ENCODE data around the gene PTDSS2. TPM values are rescaled to one million over a fixed set of nuclear protein-coding genes. Genes with fewer than 3 reads are reported as not detected.

Gene PTDSS2
- total and polyA plus RNA-seq, 2 of the 13 experiments (the other 11 are each of a cell fraction or from before 2014, with no cell fraction given), result 21.7 to 26.4 TPM

- TF ChIP-seq ZNF280D (CRISPR knock-in tag; IDR thresholded peaks at IDR 0.05) (no peak), U2AF2 (IDR thresholded peaks at IDR 0.05; ENCODE audit: low read depth, low read length) (no peak), MEF2D (CRISPR knock-in tag; IDR thresholded peaks at IDR 0.05) (no peak), XRCC5 (optimal IDR thresholded peaks at IDR 0.05; ENCODE audit: low read length) (peak; percentile 93), ZNF639 (CRISPR knock-in tag; conservative IDR thresholded peaks at IDR 0.05) (peak; percentile 64), TRIM24 (CRISPR knock-in tag; IDR thresholded peaks at IDR 0.05) (no peak), HOXA9 (CRISPR knock-in tag; IDR thresholded peaks at IDR 0.05; ENCODE audit: borderline replicate concordance) (no peak), NPAS2 (CRISPR knock-in tag; IDR thresholded peaks at IDR 0.05; ENCODE audit: borderline replicate concordance) (no peak), RCOR2 (CRISPR knock-in tag; IDR thresholded peaks at IDR 0.05) (no peak), ZZZ3 (CRISPR knock-in tag; IDR thresholded peaks at IDR 0.05; ENCODE audit: borderline replicate concordance) (no peak), ZNF337 (CRISPR knock-in tag; IDR thresholded peaks at IDR 0.05; ENCODE audit: borderline replicate concordance, low read depth) (no peak), ZNF205 (CRISPR knock-in tag; IDR thresholded peaks at IDR 0.05) (no peak), ZNF543 (CRISPR knock-in tag; IDR thresholded peaks at IDR 0.05) (peak; percentile 80; the same call in 1 of the 2 replicates), DBP (CRISPR knock-in tag; IDR thresholded peaks at IDR 0.05; ENCODE audit: not compliant biosample characterization) (no peak), ZNF770 (CRISPR knock-in tag; IDR thresholded peaks at IDR 0.05) (no peak; the same call in 1 of the 2 replicates), MLLT10 (CRISPR knock-in tag; IDR thresholded peaks at IDR 0.05) (no peak), NFYC (CRISPR knock-in tag; IDR thresholded peaks at IDR 0.05) (no peak), MYNN (CRISPR knock-in tag; IDR thresholded peaks at IDR 0.05; ENCODE audit: low read depth) (no peak)
- TF ChIP-seq, protein P1, sequence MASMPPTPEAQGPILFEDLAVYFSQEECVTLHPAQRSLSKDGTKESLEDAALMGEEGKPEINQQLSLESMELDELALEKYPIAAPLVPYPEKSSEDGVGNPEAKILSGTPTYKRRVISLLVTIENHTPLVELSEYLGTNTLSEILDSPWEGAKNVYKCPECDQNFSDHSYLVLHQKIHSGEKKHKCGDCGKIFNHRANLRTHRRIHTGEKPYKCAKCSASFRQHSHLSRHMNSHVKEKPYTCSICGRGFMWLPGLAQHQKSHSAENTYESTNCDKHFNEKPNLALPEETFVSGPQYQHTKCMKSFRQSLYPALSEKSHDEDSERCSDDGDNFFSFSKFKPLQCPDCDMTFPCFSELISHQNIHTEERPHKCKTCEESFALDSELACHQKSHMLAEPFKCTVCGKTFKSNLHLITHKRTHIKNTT (CRISPR knock-in tag; IDR thresholded peaks at IDR 0.05), result no peak
- TF ChIP-seq, protein P2, sequence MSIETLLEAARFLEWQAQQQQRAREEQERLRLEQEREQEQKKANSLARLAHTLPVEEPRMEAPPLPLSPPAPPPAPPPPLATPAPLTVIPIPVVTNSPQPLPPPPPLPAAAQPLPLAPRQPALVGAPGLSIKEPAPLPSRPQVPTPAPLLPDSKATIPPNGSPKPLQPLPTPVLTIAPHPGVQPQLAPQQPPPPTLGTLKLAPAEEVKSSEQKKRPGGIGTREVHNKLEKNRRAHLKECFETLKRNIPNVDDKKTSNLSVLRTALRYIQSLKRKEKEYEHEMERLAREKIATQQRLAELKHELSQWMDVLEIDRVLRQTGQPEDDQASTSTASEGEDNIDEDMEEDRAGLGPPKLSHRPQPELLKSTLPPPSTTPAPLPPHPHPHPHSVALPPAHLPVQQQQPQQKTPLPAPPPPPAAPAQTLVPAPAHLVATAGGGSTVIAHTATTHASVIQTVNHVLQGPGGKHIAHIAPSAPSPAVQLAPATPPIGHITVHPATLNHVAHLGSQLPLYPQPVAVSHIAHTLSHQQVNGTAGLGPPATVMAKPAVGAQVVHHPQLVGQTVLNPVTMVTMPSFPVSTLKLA (IDR thresholded peaks at IDR 0.05), result no peak; the same call in 1 of the 2 replicates
Observed at GRCh38 chr11:518463-519202, 68.6 kb downstream of the PTDSS2 start (continued).
